GM18511 (cell line): ENCODE data around the gene SUMO3.

Source experiments
- ATAC-seq: cut with Tn5 transposase; IDR thresholded peaks from one replicate; pipeline ENCODE4 v1.9.1; 2021; ENCODE audit warnings: mild to moderate bottlenecking, moderate library complexity; ENCODE audit not compliant: unreplicated experiment

SUMO3 gene

GRCh38 chr21:44817914-44818639, at the start of gene SUMO3:
TSS of gene SUMO3 (minus strand) at chr21:44818062. CDS start at chr21:44817968, 94 bp downstream.
- ATAC-seq: peak; percentile 73

GRCh38 chr21:44867464-44867863, 49.6 kb upstream of the SUMO3 start:
- no peak for ATAC-seq

- ATAC-seq: no peak
Observed at GRCh38 chr21:44866780-44867179, 48.9 kb upstream of the SUMO3 start.

GRCh38 chr21:44865561-44866280, 47.9 kb upstream of the SUMO3 start:
- no peak for ATAC-seq

- ATAC-seq: no peak
Observed at GRCh38 chr21:44862869-44863685, 45.2 kb upstream of the SUMO3 start.

GRCh38 chr21:44858791-44859190, 40.9 kb upstream of the SUMO3 start:
- no peak for ATAC-seq

GRCh38 chr21:44858291-44858690, 40.4 kb upstream of the SUMO3 start:
- ATAC-seq: no peak

GRCh38 chr21:44857127-44857892, 39.4 kb upstream of the SUMO3 start:
- ATAC-seq: no peak

GRCh38 chr21:44856131-44856530, 38.3 kb upstream of the SUMO3 start:
- no peak for ATAC-seq

GRCh38 chr21:44855572-44855971, 37.7 kb upstream of the SUMO3 start:
- no peak for ATAC-seq

GRCh38 chr21:44854664-44855446, 37.0 kb upstream of the SUMO3 start:
- no peak for ATAC-seq

GRCh38 chr21:44854391-44854663, 36.5 kb upstream of the SUMO3 start:
- ATAC-seq: no peak

GRCh38 chr21:44853601-44854390, 35.9 kb upstream of the SUMO3 start:
- ATAC-seq: no peak

- ATAC-seq: no peak
Observed at GRCh38 chr21:44850905-44851657, 33.2 kb upstream of the SUMO3 start.

GRCh38 chr21:44850208-44850800, 32.4 kb upstream of the SUMO3 start:
- ATAC-seq: no peak

GRCh38 chr21:44849616-44850130, 31.8 kb upstream of the SUMO3 start:
- no peak for ATAC-seq

- no peak for ATAC-seq
Observed at GRCh38 chr21:44848821-44849521, 31.1 kb upstream of the SUMO3 start.
